Right lobe of liver (tissue), 6 donors: ENCODE measurements around the gene S100A9. TPM values are rescaled to one million over a fixed set of nuclear protein-coding genes. Genes with fewer than 3 reads are reported as not detected.
"Not testable (repeated sequence)": the region's sequence is repeated elsewhere in the genome, so short reads cannot be mapped to it uniquely, and the experiment has no call there.

Experiments used
- ATAC-seq, 4 donors: fragments of 200-7000 bp; cut with Tn5 transposase; one replicate each; pipeline ENCODE4 v1.9.1; 2020; ENCODE audit warnings: mild to moderate bottlenecking in 4 of 4, moderate library complexity in 4 of 4
- DNase-seq, 3 donors: peaks; one replicate each; pipeline ENCODE4 v3.0.0-alpha.2; 2020
- H3K27ac ChIP-seq, 3 donors: fragments of 200-600 bp; one replicate each; pipeline ENCODE4 v1.8.0; 2022
- H3K27me3 ChIP-seq, 2 donors: fragments of 200-600 bp; one replicate each; pipeline ENCODE4 v1.8.0; 2022
- H3K36me3 ChIP-seq, 4 donors: fragments of 200-600 bp; sonication (generic) in 1 of 4; one replicate each; pipeline versions ENCODE4 v1.5.1 to v1.8.0; 2017 to 2022; ENCODE audit warnings: control low read depth in 1 of 4
- H3K4me1 ChIP-seq, 4 donors: fragments of 200-600 bp; sonication (generic) in 1 of 4; one replicate each; pipeline versions ENCODE4 v1.5.1 to v1.8.0; 2017 to 2022; ENCODE audit warnings: control low read depth in 1 of 4
- H3K4me3 ChIP-seq, 3 donors: fragments of 200-600 bp; one replicate each; pipeline ENCODE4 v1.8.0; 2022
- H3K9me3 ChIP-seq, 4 donors: fragments of 200-600 bp; sonication (generic) in 1 of 4; one replicate each; pipeline versions ENCODE4 v1.5.1 to v1.8.0; 2017 to 2022; ENCODE audit warnings: control low read depth in 1 of 4
- POLR2A ChIP-seq: fragments of 450-650 bp; IDR thresholded peaks from one replicate; pipeline ENCODE4 v1.6.1; 2017; ENCODE audit warnings: antibody characterized with exemption, mild to moderate bottlenecking
- WGBS: methylation state at CpG from one replicate; pipeline ENCODE4 v1.1.6; 2018; ENCODE audit warnings: low coverage, low lambda C conversion rate; ENCODE audit not compliant: insufficient coverage; ENCODE audit errors: missing lambda C conversion rate; 5-methylcytosine and 5-hydroxymethylcytosine counted together
- intact Hi-C, 2 donors: fragments of 100-400 bp; cut with DNase I; formaldehyde crosslinking; loops; one replicate each; pipeline versions ENCODE4 v1.11.2 to v1.14.1; 2022
- total RNA-seq, 6 experiments: library from RNA; depleted of rRNA in 2 of 6; stranded (reverse); fragments of >200 nt in 2 of 6; fragmentation: NEBNext Ultra II Directional in 3 of 6; extraction: Animal tissue kit (Norgen Biotek cat#: 25700) in 3 of 6; gene quantifications; one replicate each; pipeline versions ENCODE4 v1.1.0 to v1.2.4, GENCODE V29; 2016 to 2023
- TF ChIP-seq, protein P1 (sequence below), 4 donors: fragments of 200-600 bp in 3 of 4; fragments of 450-650 bp in 1 of 4; IDR thresholded peaks; one replicate each; pipeline versions ENCODE4 v1.5.1 to v1.8.0; 2016 to 2022; ENCODE audit warnings: antibody characterized with exemption in 4 of 4, mild to moderate bottlenecking in 2 of 4
- donor health status: DM: no; HTN: yes; CAD: no.
- donor health status: DM: no; HTN: no; CAD: no.
- donor health status: DM: no; HTN: no; CAD: no.
- donor health status: DM: no; HTN: yes; CAD: no.
- donor health status: DM: no; HTN: yes; CAD: no.

The S100A9 gene
- total RNA-seq, 6 experiments from 2014 or later = 34.3 to 96.8 (median 64.5) TPM

GRCh38 chr1:153312570-153313186, 45.0 kb upstream of the S100A9 start, which contains the start of gene PGLYRP3:
PGLYRP3 (minus strand) TSS chr1:153312952; CDS start chr1:153310665, 2,287 bp downstream.
- no peaks in the 10 kb centered on the region for H3K9me3 ChIP-seq
- H3K27me3 ChIP-seq = no peaks in the 10 kb centered on the region
- H3K36me3 ChIP-seq = no peaks in the 10 kb centered on the region
- no peak for TF ChIP-seq POLR2A
- TF ChIP-seq, protein P1, sequence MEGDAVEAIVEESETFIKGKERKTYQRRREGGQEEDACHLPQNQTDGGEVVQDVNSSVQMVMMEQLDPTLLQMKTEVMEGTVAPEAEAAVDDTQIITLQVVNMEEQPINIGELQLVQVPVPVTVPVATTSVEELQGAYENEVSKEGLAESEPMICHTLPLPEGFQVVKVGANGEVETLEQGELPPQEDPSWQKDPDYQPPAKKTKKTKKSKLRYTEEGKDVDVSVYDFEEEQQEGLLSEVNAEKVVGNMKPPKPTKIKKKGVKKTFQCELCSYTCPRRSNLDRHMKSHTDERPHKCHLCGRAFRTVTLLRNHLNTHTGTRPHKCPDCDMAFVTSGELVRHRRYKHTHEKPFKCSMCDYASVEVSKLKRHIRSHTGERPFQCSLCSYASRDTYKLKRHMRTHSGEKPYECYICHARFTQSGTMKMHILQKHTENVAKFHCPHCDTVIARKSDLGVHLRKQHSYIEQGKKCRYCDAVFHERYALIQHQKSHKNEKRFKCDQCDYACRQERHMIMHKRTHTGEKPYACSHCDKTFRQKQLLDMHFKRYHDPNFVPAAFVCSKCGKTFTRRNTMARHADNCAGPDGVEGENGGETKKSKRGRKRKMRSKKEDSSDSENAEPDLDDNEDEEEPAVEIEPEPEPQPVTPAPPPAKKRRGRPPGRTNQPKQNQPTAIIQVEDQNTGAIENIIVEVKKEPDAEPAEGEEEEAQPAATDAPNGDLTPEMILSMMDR (IDR thresholded peaks at IDR 0.05) = no peak
- H3K4me1 ChIP-seq = no peaks in the 10 kb centered on the region
- H3K4me3 ChIP-seq = no peak within 1 kb of the TSS
- intact Hi-C loops = no loop called here
- H3K27ac ChIP-seq = no peak within 1 kb of the TSS
- no peak for ATAC-seq
- 64% methylated on average over 1 of the region's 4 CpGs for WGBS
- DNase-seq = no peak

DNA sequence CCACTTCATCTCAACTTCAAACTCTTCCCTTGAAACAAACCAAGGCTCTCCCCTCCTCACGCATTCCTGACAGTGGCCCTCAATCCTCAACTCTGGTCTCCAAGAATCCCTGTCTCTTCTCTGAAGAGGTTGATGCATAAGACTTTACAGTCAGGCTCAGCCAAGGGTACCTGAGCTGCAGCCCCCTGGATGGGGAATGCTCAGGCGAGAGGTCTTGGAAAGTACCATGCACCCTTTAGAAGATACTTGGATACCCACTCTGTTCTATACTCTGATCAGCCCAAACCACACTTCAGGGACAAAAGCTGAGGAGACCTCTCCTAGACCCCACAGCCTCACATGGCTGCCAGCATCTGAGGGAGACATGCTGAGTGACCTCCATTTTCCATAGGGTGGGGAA, 44.4 kb upstream of the S100A9 start:
- Histone ChIP-seq H3K4me1 (no peaks in the 10 kb centered on the region), H3K27ac (no peak overlapping the region), H3K27me3 (no peaks in the 10 kb centered on the region), H3K9me3 (no peaks in the 10 kb centered on the region), H3K36me3 (no peaks in the 10 kb centered on the region), H3K4me3 (no peak overlapping the region)
- ATAC-seq (no peak), DNase-seq (no peak)
- intact Hi-C loops = no loop called here
- TF ChIP-seq POLR2A = no peak
- TF ChIP-seq, protein P1 (IDR thresholded peaks at IDR 0.05) = no peak
- WGBS = no CpG with 5 or more reads among the region's 2 CpGs

- H3K9me3 ChIP-seq, H3K27ac ChIP-seq, H3K4me3 ChIP-seq, intact Hi-C loops, ATAC-seq, DNase-seq, H3K27me3 ChIP-seq, H3K36me3 ChIP-seq, H3K4me1 ChIP-seq: not testable (repeated sequence)
Observed at GRCh38 chr1:153314388-153314787, 43.3 kb upstream of the S100A9 start.

DNA sequence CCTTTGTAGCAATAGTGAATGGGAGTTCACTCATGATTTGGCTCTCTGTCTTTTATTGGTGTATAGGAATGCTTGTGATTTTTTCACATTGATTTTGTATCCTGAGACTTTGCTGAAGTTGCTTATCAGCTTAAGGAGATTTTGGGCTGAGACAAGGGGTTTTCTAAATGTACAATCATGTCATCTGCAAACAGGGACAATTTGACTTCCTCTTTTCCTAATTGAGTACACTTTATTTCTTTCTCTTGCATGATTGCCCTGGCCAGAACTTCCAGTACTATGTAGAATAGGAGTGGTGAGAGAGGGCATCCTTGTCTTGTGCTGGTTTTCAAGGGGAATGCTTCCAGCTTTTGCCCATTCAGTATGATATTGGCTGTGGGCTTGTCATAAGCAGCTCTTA, 41.6 kb upstream of the S100A9 start:
- H3K27ac ChIP-seq, DNase-seq, H3K9me3 ChIP-seq, intact Hi-C loops, H3K4me3 ChIP-seq, H3K36me3 ChIP-seq, H3K4me1 ChIP-seq, H3K27me3 ChIP-seq, ATAC-seq: not testable (repeated sequence)

DNA sequence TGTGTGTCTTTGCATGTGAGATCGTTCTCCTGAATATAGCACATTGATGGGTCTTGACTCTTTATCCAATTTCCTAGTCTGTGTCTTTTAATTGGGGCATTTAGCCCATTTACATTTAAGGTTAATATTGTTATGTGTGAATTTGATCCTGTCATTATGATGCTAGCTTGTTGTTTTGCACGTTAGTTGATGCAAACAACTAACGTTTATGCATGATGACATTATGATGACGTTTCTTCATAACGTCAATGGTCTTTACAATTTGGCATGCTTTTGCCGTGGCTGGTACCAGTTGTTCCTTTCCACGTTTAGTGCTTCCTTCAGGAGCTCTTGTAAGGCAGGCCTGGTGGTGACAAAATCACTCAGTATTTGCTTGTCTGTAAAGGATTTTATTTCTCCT, 39.5 kb upstream of the S100A9 start:
- H3K9me3 ChIP-seq, DNase-seq, H3K4me1 ChIP-seq, H3K27me3 ChIP-seq, H3K36me3 ChIP-seq, ATAC-seq, intact Hi-C loops, H3K4me3 ChIP-seq, H3K27ac ChIP-seq: not testable (repeated sequence)
- WGBS = 58% methylated on average over 7 of the region's 7 CpGs

GRCh38 chr1:153322568-153322967, 35.1 kb upstream of the S100A9 start:
- 0% methylated on average over 1 of the region's 1 CpG for WGBS
- TF ChIP-seq, protein P1 (IDR thresholded peaks at IDR 0.05) = no peak
- TF ChIP-seq POLR2A = no peak
- no peak for ATAC-seq
- Histone ChIP-seq H3K27ac (no peak overlapping the region), H3K27me3 (no peaks in the 10 kb centered on the region), H3K36me3 (no peaks in the 10 kb centered on the region), H3K4me3 (no peak overlapping the region), H3K4me1 (no peaks in the 10 kb centered on the region), H3K9me3 (no peaks in the 10 kb centered on the region)
- intact Hi-C loops = no loop called here
- DNase-seq = no peak
